ENCODE data around the gene TSPAN3.
A peak's percentile ranks its signal among the peaks of the same experiment; 100 is the strongest.

The TSPAN3 gene

GRCh38 chr15:77032647-77033416, 38.1 kb downstream of the TSPAN3 start:
- no peak for DNase-seq

- DNase-seq: no peak
Observed at GRCh38 chr15:77032052-77032646, 38.8 kb downstream of the TSPAN3 start.

- DNase-seq: no peak
Observed at GRCh38 chr15:77031376-77032050, 39.4 kb downstream of the TSPAN3 start.

- DNase-seq: no peak
Observed at GRCh38 chr15:77030928-77031375, 40.0 kb downstream of the TSPAN3 start.

DNA sequence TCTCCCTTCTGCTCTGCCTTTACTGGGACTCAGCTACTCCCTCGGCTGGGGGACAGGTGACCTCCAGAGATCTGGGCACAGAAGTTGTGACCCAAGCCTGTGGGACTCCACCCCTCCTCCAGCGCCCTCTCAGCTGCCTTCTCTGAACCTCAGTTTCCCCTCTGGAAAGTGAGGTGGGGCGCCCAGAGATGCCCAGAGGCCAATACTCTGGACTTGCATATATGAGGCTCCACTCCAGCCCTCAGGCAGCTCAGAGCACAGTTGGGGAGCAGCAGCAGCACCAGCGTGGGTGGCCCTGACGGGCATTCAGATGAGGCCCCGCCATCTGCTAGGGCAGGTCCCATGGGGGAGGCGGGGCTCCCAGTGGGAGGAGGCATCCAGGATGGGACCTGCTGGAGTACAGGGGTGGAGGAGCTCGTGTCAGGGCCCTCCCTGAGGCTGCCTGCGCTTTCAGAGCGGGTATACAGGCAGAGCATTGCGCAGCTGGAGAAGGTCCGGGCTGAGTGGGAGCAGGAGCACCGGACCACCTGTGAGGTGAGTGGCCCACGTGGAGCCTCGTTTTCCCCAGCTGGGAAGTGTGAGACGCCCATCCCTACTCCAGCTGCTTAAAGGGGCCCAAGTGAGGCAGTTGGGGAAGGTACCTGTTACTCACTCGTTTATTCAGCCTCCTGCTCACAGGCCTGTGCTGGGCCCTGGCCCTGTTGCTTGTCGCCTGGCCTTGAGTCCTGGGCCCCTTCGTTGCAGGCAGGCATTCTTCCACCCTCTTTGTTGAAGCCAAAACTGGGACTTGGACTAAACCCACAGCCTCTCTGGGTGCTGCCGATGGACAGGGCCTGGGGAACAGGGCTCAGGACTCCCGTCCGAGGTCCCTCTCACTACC, 40.6 kb downstream of the TSPAN3 start:
- no peak for DNase-seq

DNA sequence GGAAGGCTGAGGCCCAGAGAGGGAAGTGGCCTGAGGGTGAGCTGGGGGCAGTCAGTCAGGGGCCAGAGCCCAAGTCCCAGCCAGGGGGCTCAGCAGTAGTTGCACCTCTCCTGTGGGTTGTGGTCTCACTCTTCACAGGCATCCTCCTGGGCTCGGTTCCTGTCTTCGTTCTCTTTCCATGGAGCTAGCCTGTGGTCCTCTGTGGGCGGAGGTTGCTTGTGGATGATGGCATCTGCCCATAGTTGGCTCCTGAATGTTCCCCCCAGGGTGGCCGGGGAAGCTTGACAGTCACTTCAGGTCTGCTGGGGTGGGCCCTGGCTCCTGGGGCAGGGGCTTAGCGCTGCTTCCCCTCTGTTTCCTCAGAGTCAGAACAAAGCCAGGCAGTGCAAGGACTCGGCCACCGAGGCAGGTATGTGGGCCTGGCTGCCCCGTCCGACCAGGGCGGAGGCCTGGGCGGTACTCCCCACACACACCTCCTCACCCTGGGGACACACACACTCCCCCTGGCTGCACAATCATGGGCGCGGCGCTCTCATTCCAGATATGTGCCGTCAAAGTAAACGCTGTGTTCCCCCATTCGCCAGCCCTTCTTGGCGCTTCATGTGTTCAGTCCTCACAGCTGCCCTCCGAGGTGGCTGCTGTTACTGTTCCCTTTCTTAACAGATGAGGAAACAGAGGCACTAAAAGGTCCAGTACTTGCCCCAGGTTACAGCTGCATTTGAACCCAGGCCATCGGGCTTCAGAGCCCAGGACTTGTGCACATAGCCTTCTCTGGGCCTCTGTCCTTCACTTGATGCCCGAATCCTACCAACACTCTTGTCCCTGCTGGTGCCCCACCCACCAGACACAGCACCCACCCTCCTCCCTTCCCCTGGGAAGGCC, 41.5 kb downstream of the TSPAN3 start:
- DNase-seq: no peak

DNA sequence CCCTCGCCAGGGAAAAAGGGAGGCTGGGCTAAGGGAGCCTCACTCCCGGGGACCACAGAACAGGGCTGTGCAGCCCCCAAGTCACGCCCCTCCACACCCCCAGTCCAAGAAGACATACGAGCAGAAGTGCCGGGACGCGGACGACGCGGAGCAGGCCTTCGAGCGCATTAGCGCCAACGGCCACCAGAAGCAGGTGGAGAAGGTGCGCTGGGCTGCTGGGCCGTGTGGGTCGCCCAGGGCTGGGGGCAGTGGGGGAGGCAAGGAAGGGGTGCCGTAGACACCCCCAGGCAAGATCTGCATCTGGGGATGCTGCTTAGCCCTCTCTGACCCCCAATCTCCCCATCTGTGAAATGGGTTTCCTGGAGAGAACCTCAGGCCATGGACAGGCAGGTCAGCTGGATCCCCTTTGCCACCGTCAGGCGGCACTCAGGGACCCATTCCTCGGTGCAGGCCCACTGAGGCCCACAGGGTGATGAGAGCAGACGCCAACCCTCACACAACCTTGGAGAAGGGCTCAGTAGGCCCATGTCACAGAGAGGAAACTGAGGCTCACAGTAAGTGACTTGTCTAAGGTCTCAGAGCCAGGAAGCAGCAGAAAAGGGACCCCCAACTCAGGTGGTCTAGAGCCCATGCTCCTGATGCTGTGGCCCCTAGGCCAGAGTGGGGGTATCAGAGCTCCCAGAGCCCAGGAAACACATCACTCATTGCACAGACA, 42.3 kb downstream of the TSPAN3 start:
- DNase-seq: no peak

GRCh38 chr15:77027697-77028450, 43.0 kb downstream of the TSPAN3 start:
- no peak for DNase-seq

DNA sequence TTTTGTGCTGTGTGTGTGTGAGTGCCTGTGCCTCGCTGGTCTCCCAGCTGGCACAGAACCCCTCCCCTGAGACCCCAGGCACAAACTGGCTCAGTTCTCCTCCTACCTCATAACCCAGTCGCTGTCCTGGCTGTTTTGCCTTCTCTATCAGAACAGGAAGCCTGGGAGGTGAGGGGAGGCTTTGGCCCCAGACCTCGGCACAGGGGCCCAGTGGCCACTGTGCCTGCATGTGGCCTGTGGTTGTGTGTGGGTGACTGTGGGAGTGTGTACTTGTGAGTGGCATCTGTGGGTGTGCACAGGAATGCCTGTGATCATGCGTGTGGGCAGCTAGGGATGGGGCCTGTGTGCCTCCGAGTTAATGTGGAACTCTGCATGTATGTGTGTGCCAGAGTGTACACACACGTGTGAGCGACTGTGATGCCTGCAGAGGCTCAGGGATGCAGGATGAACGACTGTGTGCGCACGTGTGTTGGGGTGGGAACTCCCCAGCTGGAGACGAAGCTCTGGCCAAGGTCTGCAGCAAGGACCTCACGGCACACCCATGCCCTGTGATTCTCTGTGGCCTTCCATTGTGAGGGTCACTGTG, 43.7 kb downstream of the TSPAN3 start:
- DNase-seq: no peak

DNA sequence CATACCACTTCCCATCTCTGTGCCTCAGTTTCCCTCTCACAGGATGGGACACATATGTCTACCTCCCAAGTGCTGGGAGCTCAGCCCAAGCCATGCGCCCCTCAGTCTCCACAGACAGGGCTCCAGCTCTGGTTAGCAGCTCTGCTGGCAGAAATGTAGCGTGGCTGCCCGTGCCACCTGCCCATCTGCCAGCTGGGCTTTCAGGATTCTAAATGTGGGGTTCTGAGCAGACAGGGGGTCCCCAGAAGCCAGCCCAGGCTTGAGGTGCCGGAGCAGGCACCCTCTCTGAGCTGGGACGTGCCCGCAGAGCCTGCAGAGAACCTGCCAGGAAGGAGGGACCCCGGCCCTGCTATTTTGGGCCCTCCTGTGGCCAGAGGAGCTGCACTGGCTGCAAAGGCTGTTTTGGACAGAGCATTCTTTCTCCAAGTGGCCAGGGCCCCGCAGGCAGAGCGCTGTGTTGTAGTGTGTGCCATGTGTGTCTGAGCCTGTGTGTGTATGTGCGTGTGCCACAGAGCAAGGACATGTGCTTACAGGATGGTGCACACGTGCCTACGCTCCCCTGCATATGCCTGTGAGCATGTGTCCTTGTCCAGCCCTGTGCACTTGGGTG, 44.3 kb downstream of the TSPAN3 start:
- no peak for DNase-seq

DNA sequence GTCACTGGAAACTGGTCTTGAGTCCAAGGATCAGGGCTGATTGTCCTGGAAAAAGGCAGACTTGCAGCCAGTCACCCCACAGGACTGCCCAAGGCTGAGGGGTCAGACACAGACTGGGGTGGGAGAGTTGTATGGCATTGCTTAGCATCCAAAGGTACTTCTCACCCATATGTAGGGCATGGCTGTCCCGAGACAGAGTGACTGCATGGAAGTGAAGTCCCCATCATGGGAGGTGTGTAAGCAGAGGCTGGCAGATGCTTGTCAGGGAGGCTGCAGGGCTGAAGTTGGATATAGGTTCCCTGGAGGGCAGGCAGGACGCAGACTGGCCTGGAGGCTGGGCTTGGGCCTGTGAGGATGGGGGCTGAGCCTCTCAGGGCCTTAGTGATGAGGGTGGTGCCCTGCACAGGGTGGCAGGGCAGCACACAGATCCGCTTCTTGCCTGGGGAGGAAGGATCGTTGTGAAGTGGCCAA, 44.9 kb downstream of the TSPAN3 start:
- no peak for DNase-seq

DNA sequence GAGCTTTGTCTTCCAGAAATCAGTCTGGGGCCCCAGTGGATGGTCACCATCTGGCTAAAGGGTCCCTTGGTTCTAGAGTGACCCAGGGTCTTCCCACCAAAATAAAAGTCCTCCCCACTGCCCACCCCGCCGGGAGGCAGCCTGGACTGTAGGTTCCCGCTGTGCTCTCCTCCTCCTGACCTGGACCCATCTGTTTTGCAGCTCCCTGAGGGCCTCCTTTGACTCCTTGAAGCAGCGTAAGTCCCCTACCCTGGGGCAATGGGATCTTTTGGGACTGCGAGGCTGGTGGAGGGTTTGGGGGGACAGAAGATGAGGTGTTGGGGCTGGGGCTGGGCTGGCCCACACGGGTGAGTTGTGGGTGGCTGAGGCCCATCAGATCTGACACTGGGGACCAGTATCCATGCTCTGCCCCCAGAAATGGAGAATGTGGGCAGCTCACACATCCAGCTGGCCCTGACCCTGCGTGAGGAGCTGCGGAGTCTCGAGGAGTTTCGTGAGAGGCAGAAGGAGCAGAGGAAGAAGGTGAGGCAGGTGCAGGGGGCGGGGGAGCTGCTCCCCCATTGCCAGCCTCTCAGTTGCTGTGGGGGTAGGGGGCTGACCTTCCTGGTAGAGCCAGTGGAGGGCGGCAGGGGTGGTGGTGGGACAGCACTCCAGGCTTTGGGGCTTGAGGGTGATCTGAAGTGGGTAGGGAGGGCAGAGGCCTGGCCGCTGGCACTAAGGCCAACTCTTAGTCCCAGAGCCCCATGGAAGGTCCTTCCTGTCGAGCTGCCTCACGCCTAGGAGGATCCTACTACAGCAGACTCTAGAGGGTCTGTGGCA, 45.6 kb downstream of the TSPAN3 start:
- no peak for DNase-seq

- DNase-seq: peak; percentile 68
Observed at GRCh38 chr15:77024273-77025082, 46.4 kb downstream of the TSPAN3 start.

GRCh38 chr15:77023576-77024272, 47.2 kb downstream of the TSPAN3 start:
- DNase-seq: no peak

GRCh38 chr15:77022646-77023575, 48.0 kb downstream of the TSPAN3 start:
- no peak for DNase-seq

Measured in activated CD4-positive, alpha-beta T cell treated with anti-CD3 and anti-CD28 coated beads, Interleukin-2, amount 50 U/mL, for 16 hours (primary cell).